ENCODE results near the gene CPA5. TPM values are rescaled to one million over a fixed set of nuclear protein-coding genes. Genes with fewer than 3 reads are reported as not detected.

Gene CPA5
- total RNA-seq, 5 donors from 2014 or later (not counting 1 experiment from before 2014, with no cell fraction given): 1.2 to 9.4 (median 4.5) TPM; not detected in 1

DNA sequence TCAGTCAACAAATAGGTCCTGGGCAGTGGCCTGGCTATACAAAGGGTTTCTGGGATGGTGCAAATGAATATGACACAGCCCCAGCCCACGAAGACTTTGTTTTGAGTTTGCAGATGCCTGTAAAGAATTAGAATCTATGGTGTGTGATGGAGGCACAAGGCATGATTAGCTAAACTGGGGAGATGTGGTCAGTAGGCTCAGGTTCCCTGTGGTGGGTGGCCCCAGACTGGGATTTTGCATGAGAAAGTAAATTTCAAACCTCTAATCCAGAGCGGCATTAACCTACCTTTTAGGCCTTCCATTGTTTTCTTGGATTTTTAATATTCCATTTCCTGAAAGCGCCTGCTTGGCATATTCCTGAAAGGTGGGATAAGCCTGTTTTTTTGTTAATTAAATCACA is 6.4 kb upstream of the CPA5 start:
- CTCF ChIA-PET: no interaction called here
- Histone ChIP-seq H3K4me3 (ENCODE audit: control insufficient read depth in 1 of 2, extremely low read depth in 1 of 2, low read length in 1 of 2) (no peak overlapping the region), H3K4me1 (ENCODE audit: control insufficient read depth in 1 of 2, extremely low read depth in 1 of 2, insufficient read depth in 2 of 2, low read length in 2 of 2) (no peaks in the 10 kb centered on the region), H3K27me3 (replicated peaks in 1 of 2; ENCODE audit: control insufficient read depth in 2 of 2, extremely low read depth in 1 of 2, insufficient read depth in 2 of 2, low read length in 1 of 2) (no peaks in the 10 kb centered on the region), H3K27ac (ENCODE audit: low read length) (no peak overlapping the region), H3K9me3 (no peaks in the 10 kb centered on the region), H3K36me3 (ENCODE audit: control insufficient read depth in 2 of 2, extremely low read depth in 1 of 2, insufficient read depth in 1 of 2, low read length in 1 of 2) (no peaks in the 10 kb centered on the region)
- peaks cover 0 to 5% (median 0%) of the 10 kb centered on the region in 3 donors for H3K9me3 Mint-ChIP-seq
- no peaks in the 10 kb centered on the region for H3K27me3 Mint-ChIP-seq
- POLR2A ChIA-PET: no interaction called here
- no peak overlapping the region for H3K27ac Mint-ChIP-seq
- no peaks in the 10 kb centered on the region for H3K4me1 Mint-ChIP-seq
- H3K36me3 Mint-ChIP-seq: no peaks in the 10 kb centered on the region
- DNase-seq: no peak
- no peak for ATAC-seq (replicated peaks in 1 of 4)
- no peak overlapping the region for H3K4me3 Mint-ChIP-seq
- WGBS (ENCODE audit: insufficient coverage): 86% methylated on average over 1 of the region's 3 CpGs

GRCh38 chr7:130341882-130342281 is 2.7 kb upstream of the CPA5 start:
- no peak overlapping the region for H3K27ac Mint-ChIP-seq
- H3K9me3 Mint-ChIP-seq: peaks cover 0 to 5% (median 0%) of the 10 kb centered on the region in 3 donors
- ATAC-seq (replicated peaks in 1 of 4): no peak

GRCh38 chr7:130342701-130343380 is 1.8 kb upstream of the CPA5 start:
- Mint-ChIP-seq H3K36me3 (no peaks in the 10 kb centered on the region), H3K9me3 (peaks cover 0 to 5% (median 0%) of the 10 kb centered on the region in 3 donors), H3K27ac (no peak overlapping the region), H3K4me1 (no peaks in the 10 kb centered on the region), H3K4me3 (no peak overlapping the region), H3K27me3 (peaks cover 0 to 3% of the 10 kb centered on the region in 2 donors)
- DNase-seq (no peak), ATAC-seq (replicated peaks in 1 of 4) (no peak)
- ChIA-PET CTCF (no interaction called here), POLR2A (interaction anchor here in 1 of 2 donors (0.6 kb wide), 1 partner anchor 53 kb away, joined by 3 read pairs; no protein-coding TSS in a partner anchor)
- Histone ChIP-seq H3K36me3 (ENCODE audit: control insufficient read depth in 2 of 2, extremely low read depth in 1 of 2, insufficient read depth in 1 of 2, low read length in 1 of 2) (no peaks in the 10 kb centered on the region), H3K4me1 (ENCODE audit: control insufficient read depth in 1 of 2, extremely low read depth in 1 of 2, insufficient read depth in 2 of 2, low read length in 2 of 2) (no peaks in the 10 kb centered on the region), H3K27me3 (replicated peaks in 1 of 2; ENCODE audit: control insufficient read depth in 2 of 2, extremely low read depth in 1 of 2, insufficient read depth in 2 of 2, low read length in 1 of 2) (peaks cover 0 to 13% of the 10 kb centered on the region in 2 experiments), H3K9me3 (no peaks in the 10 kb centered on the region), H3K27ac (ENCODE audit: low read length) (no peak overlapping the region), H3K4me3 (ENCODE audit: control insufficient read depth in 1 of 2, extremely low read depth in 1 of 2, low read length in 1 of 2) (no peak overlapping the region)
- no CpG with 5 or more reads among the region's 3 CpGs for WGBS (ENCODE audit: insufficient coverage)

More at GRCh38 chr7:130341882-130342281, 2.7 kb upstream of the CPA5 start:
- Histone ChIP-seq H3K4me1 (ENCODE audit: control insufficient read depth in 1 of 2, extremely low read depth in 1 of 2, insufficient read depth in 2 of 2, low read length in 2 of 2) (no peaks in the 10 kb centered on the region), H3K27me3 (replicated peaks in 1 of 2; ENCODE audit: control insufficient read depth in 2 of 2, extremely low read depth in 1 of 2, insufficient read depth in 2 of 2, low read length in 1 of 2) (peaks cover 0 to 3% of the 10 kb centered on the region in 2 experiments), H3K27ac (ENCODE audit: low read length) (no peak overlapping the region), H3K4me3 (ENCODE audit: control insufficient read depth in 1 of 2, extremely low read depth in 1 of 2, low read length in 1 of 2) (no peak overlapping the region), H3K36me3 (ENCODE audit: control insufficient read depth in 2 of 2, extremely low read depth in 1 of 2, insufficient read depth in 1 of 2, low read length in 1 of 2) (no peaks in the 10 kb centered on the region), H3K9me3 (no peaks in the 10 kb centered on the region)
- no peaks in the 10 kb centered on the region for H3K36me3 Mint-ChIP-seq
- H3K4me3 Mint-ChIP-seq: no peak overlapping the region
- H3K27me3 Mint-ChIP-seq: peaks cover 0 to 2% of the 10 kb centered on the region in 2 donors
- no peak for DNase-seq
- H3K4me1 Mint-ChIP-seq: no peaks in the 10 kb centered on the region
- CTCF ChIA-PET: no interaction called here
- WGBS (ENCODE audit: insufficient coverage): no CpG with 5 or more reads among the region's 4 CpGs
- POLR2A ChIA-PET: no interaction called here

DNA sequence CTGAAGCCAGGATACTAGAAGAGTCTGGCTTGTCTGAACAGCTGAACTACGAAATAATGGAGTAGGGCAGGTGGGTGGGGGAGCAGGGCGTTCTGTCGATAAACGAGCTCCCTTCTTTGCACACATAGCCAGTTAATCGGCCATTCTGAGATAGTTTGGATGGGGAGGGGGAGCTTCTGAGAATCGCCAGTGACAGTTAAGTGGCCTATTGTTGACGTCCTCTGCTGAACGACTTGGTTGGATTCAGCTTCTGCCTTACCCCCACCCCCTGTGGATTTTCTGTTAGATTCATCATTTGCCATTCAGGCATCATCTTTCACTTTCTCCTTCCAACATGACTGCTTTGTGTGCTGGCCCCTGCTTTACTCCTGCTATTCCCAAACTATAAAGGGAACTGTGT is 520 bp downstream of the CPA5 start:
- H3K9me3 Mint-ChIP-seq: peaks cover 0 to 5% (median 0%) of the 10 kb centered on the region in 3 donors
- H3K27ac Mint-ChIP-seq: no peak overlapping the region
- peaks cover 0 to 19% of the 10 kb centered on the region in 2 experiments for H3K27me3 ChIP-seq (replicated peaks in 1 of 2; ENCODE audit: control insufficient read depth in 2 of 2, extremely low read depth in 1 of 2, insufficient read depth in 2 of 2, low read length in 1 of 2)
- no peak for ATAC-seq (replicated peaks in 1 of 4)
- no peaks in the 10 kb centered on the region for H3K9me3 ChIP-seq
- H3K4me1 Mint-ChIP-seq: peaks cover 0 to 3% (median 0%) of the 10 kb centered on the region in 3 donors
- no peaks in the 10 kb centered on the region for H3K36me3 Mint-ChIP-seq
- H3K36me3 ChIP-seq (ENCODE audit: control insufficient read depth in 2 of 2, extremely low read depth in 1 of 2, insufficient read depth in 1 of 2, low read length in 1 of 2): no peaks in the 10 kb centered on the region
- POLR2A ChIA-PET: no interaction called here
- no peak overlapping the region for H3K27ac ChIP-seq (ENCODE audit: low read length)
- no peaks in the 10 kb centered on the region for H3K4me1 ChIP-seq (ENCODE audit: control insufficient read depth in 1 of 2, extremely low read depth in 1 of 2, insufficient read depth in 2 of 2, low read length in 2 of 2)
- CTCF ChIA-PET: interaction anchor here in 1 of 2 donors (0.6 kb wide), 1 partner anchor 46 kb away, joined by 4 read pairs; no protein-coding TSS in a partner anchor
- WGBS (ENCODE audit: insufficient coverage): 71% methylated on average over 1 of the region's 8 CpGs
- no peak overlapping the region for H3K4me3 Mint-ChIP-seq
- DNase-seq: no peak
- no peak overlapping the region for H3K4me3 ChIP-seq (ENCODE audit: control insufficient read depth in 1 of 2, extremely low read depth in 1 of 2, low read length in 1 of 2)
- peaks cover 0 to 7% of the 10 kb centered on the region in 2 donors for H3K27me3 Mint-ChIP-seq

DNA sequence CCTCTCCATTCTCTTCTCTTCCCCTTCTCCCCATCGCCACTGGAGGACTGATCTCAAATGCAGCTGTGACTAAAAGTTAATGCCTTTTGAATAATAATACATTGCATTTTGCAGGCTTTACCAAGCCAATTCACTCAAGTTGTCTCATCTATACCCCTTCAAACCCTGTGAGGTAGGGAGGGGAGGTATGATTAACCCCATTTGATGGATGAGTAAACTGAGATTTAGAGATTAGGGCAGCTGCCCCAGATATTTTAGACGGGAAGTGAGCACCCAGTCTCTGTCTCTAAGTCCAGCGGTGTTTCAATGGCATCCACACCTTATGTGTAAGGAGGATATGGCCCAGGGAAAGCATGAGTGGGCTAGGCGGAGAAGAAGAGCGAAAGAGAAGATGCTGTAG is 1.1 kb downstream of the CPA5 start:
- Mint-ChIP-seq H3K27ac (no peak overlapping the region), H3K36me3 (no peaks in the 10 kb centered on the region), H3K4me3 (no peak overlapping the region), H3K27me3 (peaks cover 0 to 9% of the 10 kb centered on the region in 2 donors), H3K4me1 (peaks cover 0 to 5% (median 2%) of the 10 kb centered on the region in 3 donors), H3K9me3 (peaks cover 0 to 5% (median 0%) of the 10 kb centered on the region in 3 donors)
- peaks cover 0 to under 1% of the 10 kb centered on the region in 2 experiments for H3K4me1 ChIP-seq (ENCODE audit: control insufficient read depth in 1 of 2, extremely low read depth in 1 of 2, insufficient read depth in 2 of 2, low read length in 2 of 2)
- CTCF ChIA-PET: interaction anchor here in 1 of 2 donors (0.6 kb wide), 1 partner anchor 46 kb away, joined by 4 read pairs; no protein-coding TSS in a partner anchor
- no peaks in the 10 kb centered on the region for H3K9me3 ChIP-seq
- WGBS (ENCODE audit: insufficient coverage): 74% methylated on average over 2 of the region's 5 CpGs
- POLR2A ChIA-PET: no interaction called here
- no peak overlapping the region for H3K4me3 ChIP-seq (ENCODE audit: control insufficient read depth in 1 of 2, extremely low read depth in 1 of 2, low read length in 1 of 2)
- no peak overlapping the region for H3K27ac ChIP-seq (ENCODE audit: low read length)
- no peaks in the 10 kb centered on the region for H3K36me3 ChIP-seq (ENCODE audit: control insufficient read depth in 2 of 2, extremely low read depth in 1 of 2, insufficient read depth in 1 of 2, low read length in 1 of 2)
- DNase-seq (no peak), ATAC-seq (replicated peaks in 1 of 4) (no peak)
- H3K27me3 ChIP-seq (replicated peaks in 1 of 2; ENCODE audit: control insufficient read depth in 2 of 2, extremely low read depth in 1 of 2, insufficient read depth in 2 of 2, low read length in 1 of 2): peaks cover 0 to 25% of the 10 kb centered on the region in 2 experiments

DNA sequence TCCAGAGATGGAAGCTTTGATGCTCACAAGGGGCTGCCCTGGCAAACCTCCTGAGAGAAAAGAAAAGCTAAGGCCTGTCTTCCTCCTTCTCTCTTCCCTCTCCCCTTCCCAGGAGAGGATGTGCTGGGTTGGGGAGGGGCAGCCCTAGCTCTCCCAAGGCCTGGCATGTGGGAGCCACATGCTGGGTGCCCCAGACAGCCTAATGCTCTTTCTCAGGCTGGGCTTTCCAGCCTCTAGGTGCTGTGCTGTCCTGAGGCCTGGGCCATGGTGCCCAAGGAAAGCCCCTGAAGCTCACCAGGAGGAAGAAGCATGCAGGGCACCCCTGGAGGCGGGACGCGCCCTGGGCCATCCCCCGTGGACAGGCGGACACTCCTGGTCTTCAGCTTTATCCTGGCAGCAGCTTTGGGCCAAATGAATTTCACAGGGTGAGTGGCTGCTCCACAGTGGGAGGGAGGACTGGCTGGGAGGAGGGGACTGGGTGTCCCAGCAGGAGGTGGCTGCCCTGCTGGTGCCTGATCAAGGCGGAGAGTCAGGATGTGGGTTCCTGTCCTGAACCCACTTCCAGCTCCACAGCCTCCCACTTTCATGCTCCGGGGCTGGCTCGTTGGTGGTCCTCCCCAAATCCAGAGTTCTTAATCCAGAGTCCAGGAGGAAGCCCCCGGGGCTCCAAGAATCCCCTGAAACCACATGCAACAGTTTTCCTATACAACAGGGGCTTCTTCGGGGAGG is 1.7 kb downstream of the CPA5 start:
- H3K4me3 ChIP-seq (ENCODE audit: control insufficient read depth in 1 of 2, extremely low read depth in 1 of 2, low read length in 1 of 2): no peak overlapping the region
- 84% methylated on average over 9 of the region's 10 CpGs for WGBS (ENCODE audit: insufficient coverage)

More for the DNA sequence above, 1.7 kb downstream of the CPA5 start:
- peaks cover 0 to 12% of the 10 kb centered on the region in 2 donors for H3K27me3 Mint-ChIP-seq
- Histone ChIP-seq H3K4me1 (ENCODE audit: control insufficient read depth in 1 of 2, extremely low read depth in 1 of 2, insufficient read depth in 2 of 2, low read length in 2 of 2) (peaks cover 0 to 6% of the 10 kb centered on the region in 2 experiments), H3K27ac (ENCODE audit: low read length) (no peak overlapping the region), H3K27me3 (replicated peaks in 1 of 2; ENCODE audit: control insufficient read depth in 2 of 2, extremely low read depth in 1 of 2, insufficient read depth in 2 of 2, low read length in 1 of 2) (peaks cover 0 to 30% of the 10 kb centered on the region in 2 experiments), H3K9me3 (no peaks in the 10 kb centered on the region), H3K36me3 (ENCODE audit: control insufficient read depth in 2 of 2, extremely low read depth in 1 of 2, insufficient read depth in 1 of 2, low read length in 1 of 2) (no peaks in the 10 kb centered on the region)
- H3K9me3 Mint-ChIP-seq: peaks cover 0 to 5% (median 0%) of the 10 kb centered on the region in 3 donors
- H3K4me3 Mint-ChIP-seq: no peak overlapping the region
- H3K36me3 Mint-ChIP-seq: no peaks in the 10 kb centered on the region
- ChIA-PET CTCF (no interaction called here), POLR2A (no interaction called here)
- H3K4me1 Mint-ChIP-seq: peaks cover 0 to 9% (median 6%) of the 10 kb centered on the region in 3 donors
- no peak overlapping the region for H3K27ac Mint-ChIP-seq
- DNase-seq (no peak), ATAC-seq (replicated peaks in 1 of 4) (peak in 1 of 4 experiments; percentile 6)

Measured in T-cell (primary cell).